Measurements from ENCODE around the gene THUMPD1. TPM values are rescaled to one million over a fixed set of nuclear protein-coding genes. Genes with fewer than 3 reads are reported as not detected.

THUMPD1 gene, protein sequence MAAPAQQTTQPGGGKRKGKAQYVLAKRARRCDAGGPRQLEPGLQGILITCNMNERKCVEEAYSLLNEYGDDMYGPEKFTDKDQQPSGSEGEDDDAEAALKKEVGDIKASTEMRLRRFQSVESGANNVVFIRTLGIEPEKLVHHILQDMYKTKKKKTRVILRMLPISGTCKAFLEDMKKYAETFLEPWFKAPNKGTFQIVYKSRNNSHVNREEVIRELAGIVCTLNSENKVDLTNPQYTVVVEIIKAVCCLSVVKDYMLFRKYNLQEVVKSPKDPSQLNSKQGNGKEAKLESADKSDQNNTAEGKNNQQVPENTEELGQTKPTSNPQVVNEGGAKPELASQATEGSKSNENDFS
- 17.1 to 29.5 TPM (median 23.9 TPM) in 5 replicates for total RNA-seq (2022; extraction: Qiagen RNA extraction; ENCODE audit: low read depth)

DNA sequence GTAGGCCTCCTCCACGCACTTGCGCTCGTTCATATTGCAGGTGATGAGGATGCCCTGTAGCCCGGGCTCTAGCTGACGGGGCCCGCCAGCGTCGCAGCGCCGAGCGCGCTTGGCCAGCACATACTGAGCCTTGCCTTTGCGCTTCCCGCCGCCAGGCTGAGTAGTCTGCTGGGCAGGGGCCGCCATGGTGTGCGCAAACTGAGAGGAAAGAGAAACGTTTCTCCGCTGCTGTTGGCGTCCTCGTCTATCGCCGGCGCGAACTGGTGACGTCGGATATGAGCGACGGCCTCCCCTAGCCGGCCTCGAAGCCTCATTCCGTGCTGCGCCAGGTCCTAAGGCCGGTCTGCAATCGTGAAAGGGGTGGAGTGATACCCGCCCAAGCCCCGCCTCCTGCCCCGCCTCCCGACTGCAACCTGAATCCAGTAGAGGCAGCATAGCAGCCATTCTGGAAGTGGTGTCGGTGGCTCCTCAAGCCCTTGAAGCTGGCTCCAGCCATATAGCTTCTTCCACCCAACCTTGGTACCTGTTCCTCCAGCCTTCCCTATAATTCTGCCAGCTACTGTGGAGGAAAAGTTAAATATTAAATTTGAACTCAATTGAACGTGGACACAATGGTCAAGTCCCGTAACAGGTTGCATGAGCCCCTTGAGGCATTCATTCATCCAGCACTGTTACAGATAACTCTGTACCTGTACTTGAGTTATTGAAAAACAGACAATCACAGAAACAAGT lies at the start of gene THUMPD1:
TSS of gene THUMPD1 (minus strand) at position 265 of the 732 bp plus-strand sequence. CDS start at position 186, 79 bp downstream.

DNA sequence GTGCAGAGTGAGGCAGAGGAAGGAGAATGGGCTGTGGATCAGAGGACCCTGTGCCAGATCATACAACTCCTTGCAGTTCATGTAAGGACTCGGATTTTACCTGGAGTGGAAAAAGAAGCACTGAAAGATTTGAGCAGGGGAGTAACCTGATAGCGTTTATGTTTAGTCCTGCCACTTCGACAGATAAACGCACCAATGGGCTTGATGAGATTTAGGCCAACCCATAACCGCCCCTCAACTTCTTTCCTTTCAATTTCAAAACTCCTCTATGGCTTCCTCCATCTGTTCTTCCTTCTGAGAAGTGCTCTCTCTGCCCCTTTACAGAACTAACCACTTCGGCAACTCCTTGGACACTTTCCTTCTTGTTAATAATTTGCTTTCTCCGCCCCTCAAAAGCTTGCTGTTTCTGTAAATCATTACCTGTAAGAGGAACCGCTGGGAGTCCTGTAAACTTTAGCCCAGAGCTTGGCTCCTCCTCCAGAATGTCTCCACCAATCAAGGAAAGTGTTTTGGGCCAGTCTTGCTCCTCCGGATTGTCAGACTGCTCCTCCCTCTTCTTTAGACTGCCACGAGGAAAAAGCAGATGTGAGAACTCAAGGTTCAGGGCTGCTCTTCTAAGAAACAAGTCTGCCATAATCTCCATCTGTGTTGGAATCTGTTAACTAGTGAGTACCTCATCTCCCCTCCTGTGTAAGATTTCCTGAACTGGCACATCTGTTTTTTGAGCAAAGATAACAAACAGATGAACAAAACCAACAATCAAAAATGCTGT lies 22.0 kb upstream of the THUMPD1 start, which contains the start of gene ACSM3:
TSS of gene ACSM3 (plus strand) at position 554 of the 772 bp plus-strand sequence. CDS start 6,021 bp downstream, outside the sequence.

Other genes with a start within 250 kb of the THUMPD1 start
- not detected in 5 replicates for gene ACSM2B, start 165.5 kb downstream of the THUMPD1 start, total RNA-seq (2022; extraction: Qiagen RNA extraction; ENCODE audit: low read depth)
- gene ACSM1, start 44.1 kb downstream of the THUMPD1 start, total RNA-seq (2022; extraction: Qiagen RNA extraction; ENCODE audit: low read depth), result not detected in 5 replicates
- gene ACSM3, start 22.2 kb upstream of the THUMPD1 start, total RNA-seq (2022; extraction: Qiagen RNA extraction; ENCODE audit: low read depth), result 2.8 to 6.9 TPM (median 4.1 TPM) in 5 replicates
- 7.3 to 15.4 TPM (median 12.8 TPM) in 5 replicates for gene ERI2, start 64.7 kb upstream of the THUMPD1 start, total RNA-seq (2022; extraction: Qiagen RNA extraction; ENCODE audit: low read depth)
- gene REXO5, start 64.7 kb upstream of the THUMPD1 start, total RNA-seq (2022; extraction: Qiagen RNA extraction; ENCODE audit: low read depth), result 3.5 to 6.0 TPM (median 4.5 TPM) in 5 replicates
- gene DCUN1D3, start 158.5 kb upstream of the THUMPD1 start, total RNA-seq (2022; extraction: Qiagen RNA extraction; ENCODE audit: low read depth), result 5.6 to 6.9 TPM (median 6.0 TPM) in 5 replicates
- 27.0 to 51.5 TPM (median 30.2 TPM) in 5 replicates for gene LYRM1, start 159.0 kb upstream of the THUMPD1 start, total RNA-seq (2022; extraction: Qiagen RNA extraction; ENCODE audit: low read depth)

Measured in A549 treated with ZK216348 at 1 μM for 4 hours (cell line).